ENCODE data around the gene SH3D21.

Gene SH3D21

DNA sequence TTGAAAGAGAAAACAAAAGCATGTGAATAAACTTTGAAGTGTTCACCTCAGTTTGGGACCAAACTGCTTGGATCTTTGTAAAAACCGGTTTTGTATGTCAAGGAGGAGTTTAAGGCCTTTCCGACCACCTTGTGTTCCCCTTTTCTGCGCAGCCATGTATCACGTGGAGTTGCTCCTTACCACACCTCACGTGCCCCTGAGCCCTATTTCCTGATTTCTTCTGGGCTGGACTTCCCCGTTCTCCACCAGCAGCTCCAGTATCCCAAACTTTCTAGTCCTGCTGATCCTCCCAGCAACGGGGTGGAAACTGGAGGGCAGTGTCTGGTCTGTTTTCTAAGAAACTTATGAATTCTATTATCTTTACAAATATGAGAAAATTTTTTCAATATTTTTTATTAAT lies 1.6 kb upstream of the SH3D21 start:
- Histone ChIP-seq H2AFZ (ENCODE audit: low read depth, low read length) (no peak overlapping the region), H3K79me2 (ENCODE audit: insufficient read depth, low read length) (no peaks in the 10 kb centered on the region), H3K27ac (ENCODE audit: low read length) (no peak overlapping the region), H3K27me3 (ENCODE audit: insufficient read depth, low read length, poor library complexity) (no peaks in the 10 kb centered on the region), H3K4me1 (ENCODE audit: insufficient read depth, low read length) (peaks cover 23% of the 10 kb centered on the region), H4K20me1 (ENCODE audit: insufficient read depth, low read length) (peaks cover 3% of the 10 kb centered on the region; the same call in 1 of the 2 replicates), H3K4me2 (ENCODE audit: insufficient read depth, low read length) (no peak overlapping the region), H3K4me3 (ENCODE audit: low read depth in 1 of 2, low read length in 2 of 2) (no peak overlapping the region), H3K36me3 (ENCODE audit: insufficient read depth, low read length) (peaks cover 45% of the 10 kb centered on the region), H3K9me3 (ENCODE audit: insufficient read depth, low read length, severe bottlenecking) (no peaks in the 10 kb centered on the region), H3K9ac (ENCODE audit: low read depth, low read length) (no peak overlapping the region)
- no peak for TF ChIP-seq CTCF (IDR thresholded peaks at IDR 0.05; ENCODE audit: borderline replicate concordance, extremely low read depth, low read length, poor library complexity, severe bottlenecking)
- no peak for TF ChIP-seq EZH2 (IDR thresholded peaks at IDR 0.05; ENCODE audit: borderline replicate concordance, low read depth, low read length, severe bottlenecking)
- no peak for DNase-seq
- no peak for ATAC-seq (ENCODE audit: insufficient read depth, low read depth)

DNA sequence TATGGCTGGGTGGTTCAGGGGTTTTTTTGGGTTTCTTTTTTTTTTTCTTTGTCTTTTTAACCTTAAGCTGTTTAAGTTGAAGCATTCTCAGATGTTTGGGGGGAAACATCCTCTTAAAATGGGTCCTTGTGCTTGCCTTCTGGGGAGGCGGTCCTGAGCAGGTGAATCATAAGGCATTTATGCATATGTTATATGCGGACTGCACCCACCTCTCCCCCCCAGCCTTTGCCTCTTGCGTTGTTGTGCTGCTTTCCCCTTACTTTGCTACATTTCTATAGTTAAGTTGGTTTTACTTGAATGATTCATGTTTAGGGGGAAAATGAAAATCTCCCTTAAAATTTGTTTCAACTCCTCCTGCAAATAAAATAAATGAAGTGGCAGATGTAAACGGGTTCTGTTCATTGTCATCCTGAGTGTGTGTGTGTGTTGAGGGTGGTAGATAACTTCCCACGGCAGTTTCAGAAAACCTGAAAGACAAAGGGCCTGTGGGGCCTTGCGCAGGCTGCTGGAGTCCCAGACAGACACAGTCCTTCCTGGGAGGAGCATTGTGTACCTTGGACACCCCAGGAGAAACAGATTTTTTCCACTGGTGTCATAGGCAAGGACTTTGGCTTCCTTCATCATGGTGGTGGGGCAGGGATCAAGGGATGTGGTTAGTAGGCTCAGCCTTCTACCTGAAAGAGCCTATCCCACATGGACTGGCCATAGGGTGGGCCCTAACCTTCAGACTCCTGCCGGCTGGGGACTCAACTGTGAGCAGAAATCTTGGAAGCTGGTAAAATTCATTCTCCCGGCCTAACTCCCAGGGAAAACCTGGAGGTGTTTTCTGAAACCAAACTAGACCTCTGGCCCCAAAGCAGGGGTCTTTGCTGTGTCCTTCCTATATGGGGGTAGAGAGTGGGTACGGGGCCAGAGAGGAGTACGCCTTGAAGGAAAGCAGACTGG lies 926 bp upstream of the SH3D21 start:
- Histone ChIP-seq H3K4me1 (ENCODE audit: insufficient read depth, low read length) (peaks cover 23% of the 10 kb centered on the region), H3K27ac (ENCODE audit: low read length) (no peak overlapping the region), H4K20me1 (ENCODE audit: insufficient read depth, low read length) (peaks cover 3% of the 10 kb centered on the region; the same call in 1 of the 2 replicates), H3K4me3 (ENCODE audit: low read depth in 1 of 2, low read length in 2 of 2) (no peak overlapping the region), H3K79me2 (ENCODE audit: insufficient read depth, low read length) (no peaks in the 10 kb centered on the region), H3K9ac (ENCODE audit: low read depth, low read length) (no peak overlapping the region), H3K27me3 (ENCODE audit: insufficient read depth, low read length, poor library complexity) (no peaks in the 10 kb centered on the region), H3K4me2 (ENCODE audit: insufficient read depth, low read length) (peak overlapping the region; percentile 90; the same call in 1 of the 2 replicates), H3K36me3 (ENCODE audit: insufficient read depth, low read length) (peaks cover 38% of the 10 kb centered on the region), H3K9me3 (ENCODE audit: insufficient read depth, low read length, severe bottlenecking) (no peaks in the 10 kb centered on the region), H2AFZ (ENCODE audit: low read depth, low read length) (no peak overlapping the region)
- DNase-seq (no peak), ATAC-seq (ENCODE audit: insufficient read depth, low read depth) (no peak)
- TF ChIP-seq CTCF (IDR thresholded peaks at IDR 0.05; ENCODE audit: borderline replicate concordance, extremely low read depth, low read length, poor library complexity, severe bottlenecking), result no peak
- no peak for TF ChIP-seq EZH2 (IDR thresholded peaks at IDR 0.05; ENCODE audit: borderline replicate concordance, low read depth, low read length, severe bottlenecking)

- Histone ChIP-seq H3K27me3 (ENCODE audit: insufficient read depth, low read length, poor library complexity) (no peaks in the 10 kb centered on the region), H3K9me3 (ENCODE audit: insufficient read depth, low read length, severe bottlenecking) (no peaks in the 10 kb centered on the region), H4K20me1 (ENCODE audit: insufficient read depth, low read length) (peaks cover 3% of the 10 kb centered on the region; the same call in 1 of the 2 replicates), H3K4me3 (ENCODE audit: low read depth in 1 of 2, low read length in 2 of 2) (peak overlapping the region in 1 of 2 experiments; percentile 66; a peak in 1 of 4 replicates), H3K79me2 (ENCODE audit: insufficient read depth, low read length) (no peaks in the 10 kb centered on the region), H3K36me3 (ENCODE audit: insufficient read depth, low read length) (peaks cover 32% of the 10 kb centered on the region), H3K4me2 (ENCODE audit: insufficient read depth, low read length) (peak overlapping the region; percentile 90; the same call in 1 of the 2 replicates), H2AFZ (ENCODE audit: low read depth, low read length) (no peak overlapping the region), H3K27ac (ENCODE audit: low read length) (no peak overlapping the region), H3K9ac (ENCODE audit: low read depth, low read length) (peak overlapping the region; percentile 63; the same call in 1 of the 2 replicates), H3K4me1 (ENCODE audit: insufficient read depth, low read length) (peaks cover 23% of the 10 kb centered on the region)
- ATAC-seq (ENCODE audit: insufficient read depth, low read depth) (no peak), DNase-seq (no peak)
- TF ChIP-seq CTCF (IDR thresholded peaks at IDR 0.05; ENCODE audit: borderline replicate concordance, extremely low read depth, low read length, poor library complexity, severe bottlenecking) (no peak), EZH2 (IDR thresholded peaks at IDR 0.05; ENCODE audit: borderline replicate concordance, low read depth, low read length, severe bottlenecking) (no peak)
These were observed 306 bp upstream of the SH3D21 start for GRCh38 chr1:36305915-36306209.
